Mesothelial cell of epicardium (in vitro differentiated cells): ENCODE data around the gene MDGA2. TPM values are rescaled to one million over a fixed set of nuclear protein-coding genes. Genes with fewer than 3 reads are reported as not detected.
"Not testable (repeated sequence)": the region's sequence is repeated elsewhere in the genome, so short reads cannot be mapped to it uniquely, and the experiment has no call there.

Experiments
- DNase-seq, 2 experiments: peaks; one replicate each; pipeline ENCODE4 v3.0.0; 2021; ENCODE audit warnings: low spot score in 2 of 2; ENCODE audit not compliant: unreplicated experiment in 2 of 2
- H3K27ac Mint-ChIP-seq: 2 replicates; pipeline ENCODE4 v1.8.0; 2021; ENCODE audit warnings: mixed read lengths
- H3K27me3 Mint-ChIP-seq: 2 replicates; pipeline ENCODE4 v1.8.0; 2021; ENCODE audit warnings: low read depth, mixed read lengths
- H3K36me3 Mint-ChIP-seq: 2 replicates; pipeline ENCODE4 v1.8.0; 2021; ENCODE audit warnings: mixed read lengths
- H3K4me1 Mint-ChIP-seq: 2 replicates; pipeline ENCODE4 v1.8.0; 2021; ENCODE audit warnings: mixed read lengths
- H3K4me3 Mint-ChIP-seq: 2 replicates; pipeline ENCODE4 v1.8.0; 2021; ENCODE audit warnings: mild to moderate bottlenecking, moderate library complexity, mixed read lengths
- H3K9me3 Mint-ChIP-seq: 2 replicates; pipeline ENCODE4 v1.8.0; 2021; ENCODE audit warnings: mixed read lengths
- CTCF ChIP-seq: fragments of 200-600 bp; sonication (generic); IDR thresholded peaks from one replicate; pipeline ENCODE4 v1.5.0; 2021; ENCODE audit warnings: antibody characterized with exemption; ENCODE audit not compliant: unreplicated experiment
- total RNA-seq: library from RNA; stranded (reverse); gene quantifications from 3 replicates; pipeline ENCODE4 v1.2.1, GENCODE V29; 2021

Gene MDGA2
- total RNA-seq, 1 donor from 2014 or later: 0.27 TPM

- DNase-seq: no peak
- H3K36me3 Mint-ChIP-seq: peaks cover 5% of the 10 kb centered on the region
- H3K9me3 Mint-ChIP-seq: peaks cover 12% of the 10 kb centered on the region
- no peak overlapping the region for H3K4me3 Mint-ChIP-seq
- no peak overlapping the region for H3K27ac Mint-ChIP-seq
- H3K4me1 Mint-ChIP-seq: no peaks in the 10 kb centered on the region
- no peak for TF ChIP-seq CTCF
- no peaks in the 10 kb centered on the region for H3K27me3 Mint-ChIP-seq
Observed at GRCh38 chr14:47252802-47253201, 422.6 kb downstream of the MDGA2 start.

GRCh38 chr14:47246367-47246766 is 429.0 kb downstream of the MDGA2 start:
- Mint-ChIP-seq H3K4me1 (peaks cover under 1% of the 10 kb centered on the region), H3K27me3 (no peaks in the 10 kb centered on the region), H3K9me3 (peaks cover 4% of the 10 kb centered on the region), H3K36me3 (no peaks in the 10 kb centered on the region), H3K4me3 (no peak overlapping the region), H3K27ac (no peak overlapping the region)
- no peak for DNase-seq
- TF ChIP-seq CTCF: no peak

GRCh38 chr14:47242579-47242978 is 432.8 kb downstream of the MDGA2 start:
- not testable (repeated sequence) for DNase-seq, H3K4me1 Mint-ChIP-seq, H3K4me3 Mint-ChIP-seq, H3K36me3 Mint-ChIP-seq, H3K27me3 Mint-ChIP-seq, H3K27ac Mint-ChIP-seq, H3K9me3 Mint-ChIP-seq

GRCh38 chr14:47240748-47241437 is 434.5 kb downstream of the MDGA2 start:
- no peak overlapping the region for H3K27ac Mint-ChIP-seq
- H3K27me3 Mint-ChIP-seq: no peaks in the 10 kb centered on the region
- peaks cover 5% of the 10 kb centered on the region for H3K4me1 Mint-ChIP-seq
- H3K9me3 Mint-ChIP-seq: peaks cover 4% of the 10 kb centered on the region
- no peaks in the 10 kb centered on the region for H3K36me3 Mint-ChIP-seq
- no peak for DNase-seq
- no peak overlapping the region for H3K4me3 Mint-ChIP-seq
- no peak for TF ChIP-seq CTCF

- peaks cover 2% of the 10 kb centered on the region for H3K4me1 Mint-ChIP-seq
- H3K27ac Mint-ChIP-seq: no peak overlapping the region
- TF ChIP-seq CTCF: no peak
- no peaks in the 10 kb centered on the region for H3K9me3 Mint-ChIP-seq
- no peaks in the 10 kb centered on the region for H3K27me3 Mint-ChIP-seq
- no peaks in the 10 kb centered on the region for H3K36me3 Mint-ChIP-seq
- no peak overlapping the region for H3K4me3 Mint-ChIP-seq
- DNase-seq: no peak
Observed at GRCh38 chr14:47235619-47236018, 439.8 kb downstream of the MDGA2 start.

- no peaks in the 10 kb centered on the region for H3K27me3 Mint-ChIP-seq
Observed at GRCh38 chr14:47226877-47227520, 448.4 kb downstream of the MDGA2 start.

More at GRCh38 chr14:47226877-47227520, 448.4 kb downstream of the MDGA2 start:
- peaks cover 8% of the 10 kb centered on the region for H3K9me3 Mint-ChIP-seq
- no peak overlapping the region for H3K4me3 Mint-ChIP-seq
- no peaks in the 10 kb centered on the region for H3K36me3 Mint-ChIP-seq
- H3K27ac Mint-ChIP-seq: no peak overlapping the region
- no peak for TF ChIP-seq CTCF
- DNase-seq: no peak
- H3K4me1 Mint-ChIP-seq: peaks cover 7% of the 10 kb centered on the region
